Psoas muscle (tissue), 8 donors: ENCODE data around the gene MOB3B. TPM values are rescaled to one million over a fixed set of nuclear protein-coding genes. Genes with fewer than 3 reads are reported as not detected.
"Not testable (repeated sequence)": the region's sequence is repeated elsewhere in the genome, so short reads cannot be mapped to it uniquely, and the experiment has no call there.

Source experiments
- ATAC-seq, 4 donors: fragments of 200-7000 bp; cut with Tn5 transposase; one replicate each; pipeline ENCODE4 v1.9.1; 2020; ENCODE audit warnings: moderate library complexity in 3 of 4, mild to moderate bottlenecking in 2 of 4
- DNase-seq, 2 donors: peaks; one replicate each; pipeline ENCODE4 v3.0.0-alpha.2; 2020
- H3K27ac ChIP-seq: fragments of 200-600 bp; one replicate; pipeline ENCODE4 v1.8.0; 2022
- H3K27me3 ChIP-seq, 3 donors: fragments of 200-600 bp in 1 of 3; one replicate each; pipeline versions ENCODE4 v1.6.1 to v1.8.0; 2013 to 2022; ENCODE audit warnings: low read length in 2 of 3, mild to moderate bottlenecking in 2 of 3, moderate library complexity in 1 of 3; ENCODE audit not compliant: insufficient read depth in 3 of 3
- H3K36me3 ChIP-seq, 2 donors: fragments of 200-600 bp in 1 of 2; one replicate each; pipeline versions ENCODE4 v1.6.1 to v1.8.0; 2013 to 2022; ENCODE audit warnings: low read depth in 1 of 2, mild to moderate bottlenecking in 1 of 2, moderate library complexity in 1 of 2; ENCODE audit not compliant: insufficient read depth in 1 of 2
- H3K4me1 ChIP-seq: fragments of 200-600 bp; one replicate; pipeline ENCODE4 v1.8.0; 2022
- H3K4me3 ChIP-seq: fragments of 200-600 bp; one replicate; pipeline ENCODE4 v1.8.0; 2022; ENCODE audit warnings: mild to moderate bottlenecking
- H3K9me3 ChIP-seq: fragments of 200-600 bp; one replicate; pipeline ENCODE4 v1.8.0; 2022
- WGBS, 3 donors: extraction: QIAGEN DNeasy Blood & Tissue Kit; methylation state at CpG; one replicate each; pipeline versions ENCODE4 v1.1.6 to v1.1.7; 2013; 5-methylcytosine and 5-hydroxymethylcytosine counted together
- intact Hi-C, 2 donors: fragments of 100-400 bp; cut with DNase I; formaldehyde crosslinking; loops; one replicate each; pipeline versions ENCODE4 v1.11.0 to v1.14.2; 2022
- polyA plus RNA-seq, 3 donors: library from polyadenylated mRNA; stranded (reverse); fragments of 200-250 nt; gene quantifications; one replicate each; pipeline ENCODE4 v1.2.3, GENCODE V29; 2013
- total RNA-seq, 4 donors: library from RNA; stranded (reverse); fragmentation: NEBNext Ultra II Directional in 2 of 4; extraction: Animal tissue kit (Norgen Biotek cat#: 25700) in 2 of 4; gene quantifications; one replicate each; pipeline versions ENCODE4 v1.2.1 to v1.2.4, GENCODE V29; 2021 to 2023
- TF ChIP-seq, protein P1 (sequence below): fragments of 200-600 bp; IDR thresholded peaks from one replicate; pipeline ENCODE4 v1.8.0; 2022; ENCODE audit warnings: antibody characterized with exemption
- donor health status: healthy with polysubstance abuse.
- donor health status: DM: no; HTN: no; CAD: no; lungs with moderate emphysema.
- donor health status: Bipolar disorder and iron deficiency.
- donor health status: healthy.
- donor health status: DM: yes; HTN: yes; CAD: no.
- donor health status: DM: no; HTN: no; CAD: no.
- donor health status: DM: no; HTN: no; CAD: no.
- donor health status: DM: yes; HTN: yes; CAD: no.

MOB3B gene
- total and polyA plus RNA-seq, 7 donors, result 0.57 to 4.5 (median 1.8) TPM

DNA sequence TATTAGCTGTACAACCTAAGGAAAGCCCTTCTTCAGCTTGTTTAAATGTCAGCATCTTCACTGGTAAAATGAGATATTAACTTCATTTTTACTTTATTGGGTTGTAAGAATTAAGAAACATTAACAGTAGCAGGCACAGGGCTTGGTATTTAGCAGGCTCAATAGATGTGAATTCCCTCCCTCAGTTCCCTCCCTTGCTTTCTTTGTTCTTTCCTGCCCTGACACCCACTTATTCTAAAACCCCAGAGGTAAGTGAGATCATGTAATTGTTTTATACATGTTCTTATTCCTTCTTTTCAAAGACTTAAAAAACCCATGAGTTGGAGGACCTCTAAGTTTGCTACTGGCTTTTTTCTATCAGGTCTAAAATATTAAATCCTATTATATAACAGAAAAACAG lies 78.9 kb downstream of the MOB3B start:
- peaks cover 0 to 13% of the 10 kb centered on the region in 2 donors for H3K36me3 ChIP-seq
- TF ChIP-seq, protein P1, sequence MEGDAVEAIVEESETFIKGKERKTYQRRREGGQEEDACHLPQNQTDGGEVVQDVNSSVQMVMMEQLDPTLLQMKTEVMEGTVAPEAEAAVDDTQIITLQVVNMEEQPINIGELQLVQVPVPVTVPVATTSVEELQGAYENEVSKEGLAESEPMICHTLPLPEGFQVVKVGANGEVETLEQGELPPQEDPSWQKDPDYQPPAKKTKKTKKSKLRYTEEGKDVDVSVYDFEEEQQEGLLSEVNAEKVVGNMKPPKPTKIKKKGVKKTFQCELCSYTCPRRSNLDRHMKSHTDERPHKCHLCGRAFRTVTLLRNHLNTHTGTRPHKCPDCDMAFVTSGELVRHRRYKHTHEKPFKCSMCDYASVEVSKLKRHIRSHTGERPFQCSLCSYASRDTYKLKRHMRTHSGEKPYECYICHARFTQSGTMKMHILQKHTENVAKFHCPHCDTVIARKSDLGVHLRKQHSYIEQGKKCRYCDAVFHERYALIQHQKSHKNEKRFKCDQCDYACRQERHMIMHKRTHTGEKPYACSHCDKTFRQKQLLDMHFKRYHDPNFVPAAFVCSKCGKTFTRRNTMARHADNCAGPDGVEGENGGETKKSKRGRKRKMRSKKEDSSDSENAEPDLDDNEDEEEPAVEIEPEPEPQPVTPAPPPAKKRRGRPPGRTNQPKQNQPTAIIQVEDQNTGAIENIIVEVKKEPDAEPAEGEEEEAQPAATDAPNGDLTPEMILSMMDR, result no peak
- H3K9me3 ChIP-seq, result no peaks in the 10 kb centered on the region
- DNase-seq (no peak), ATAC-seq (no peak)
- H3K27me3 ChIP-seq, result no peaks in the 10 kb centered on the region
- no peaks in the 10 kb centered on the region for H3K4me1 ChIP-seq
- H3K4me3 ChIP-seq, result no peak overlapping the region
- intact Hi-C loops, result loop anchor here in 1 of 2 donors (5.0 kb wide), 1 partner anchor 67 kb away; no protein-coding TSS in a partner anchor
- H3K27ac ChIP-seq, result no peak overlapping the region

- ATAC-seq, H3K4me3 ChIP-seq, H3K4me1 ChIP-seq, DNase-seq, H3K36me3 ChIP-seq, H3K27me3 ChIP-seq, H3K27ac ChIP-seq, intact Hi-C loops, H3K9me3 ChIP-seq: not testable (repeated sequence)
- 73 to 84% (median 79%) methylated on average over 3 of the region's 3 CpGs for WGBS, 3 donors
These were observed 81.3 kb downstream of the MOB3B start for GRCh38 chr9:27448356-27448755.

GRCh38 chr9:27447031-27447683 lies 82.5 kb downstream of the MOB3B start:
- 64 to 82% (median 67%) methylated on average over 5 of the region's 5 CpGs for WGBS, 3 donors
- Histone ChIP-seq H3K9me3 (no peaks in the 10 kb centered on the region), H3K27me3 (no peaks in the 10 kb centered on the region), H3K27ac (no peak overlapping the region), H3K4me1 (no peaks in the 10 kb centered on the region), H3K36me3 (no peaks in the 10 kb centered on the region), H3K4me3 (no peak overlapping the region)
- ATAC-seq (no peak), DNase-seq (no peak)
- TF ChIP-seq, protein P1, result no peak
- intact Hi-C loops, result no loop called here

GRCh38 chr9:27445688-27446087 lies 83.9 kb downstream of the MOB3B start:
- intact Hi-C loops, result no loop called here
- Histone ChIP-seq H3K27ac (no peak overlapping the region), H3K4me3 (no peak overlapping the region), H3K4me1 (no peaks in the 10 kb centered on the region), H3K36me3 (no peaks in the 10 kb centered on the region), H3K27me3 (no peaks in the 10 kb centered on the region), H3K9me3 (no peaks in the 10 kb centered on the region)
- ATAC-seq (no peak), DNase-seq (no peak)
- TF ChIP-seq, protein P1, result no peak
- 75 to 83% (median 80%) methylated on average over 6 of the region's 6 CpGs for WGBS, 3 donors

- Histone ChIP-seq H3K4me3 (no peak overlapping the region), H3K9me3 (no peaks in the 10 kb centered on the region), H3K4me1 (no peaks in the 10 kb centered on the region), H3K36me3 (no peaks in the 10 kb centered on the region), H3K27ac (no peak overlapping the region), H3K27me3 (no peaks in the 10 kb centered on the region)
- ATAC-seq (no peak), DNase-seq (no peak)
- intact Hi-C loops, result no loop called here
- 95 to 98% (median 97%) methylated on average over 5 of the region's 5 CpGs for WGBS, 3 donors
- TF ChIP-seq, protein P1, result no peak
These were observed 84.5 kb downstream of the MOB3B start for GRCh38 chr9:27445057-27445595.
